Measurements from ENCODE around the gene GSTA4. TPM values are rescaled to one million over a fixed set of nuclear protein-coding genes. Genes with fewer than 3 reads are reported as not detected.
"Not testable (repeated sequence)": the region's sequence is repeated elsewhere in the genome, so short reads cannot be mapped to it uniquely, and the experiment has no call there.

GSTA4 gene
- total and polyA plus RNA-seq, 2 donors (not counting 1 experiment from before 2014, with no cell fraction given), result 51.9 to 54.0 TPM

- no peak overlapping the region for H3K4me2 ChIP-seq (ENCODE audit: extremely low read depth, insufficient read depth, low read length)
- no peaks in the 10 kb centered on the region for H3K79me2 ChIP-seq (ENCODE audit: control insufficient read depth, insufficient read depth, low read length)
- H3K36me3 ChIP-seq (ENCODE audit: control insufficient read depth, insufficient read depth, low read length), result no peaks in the 10 kb centered on the region
- H3K4me3 ChIP-seq (replicated peaks in 1 of 4; ENCODE audit: control extremely low read depth in 1 of 4, insufficient read depth in 1 of 4, low read depth in 3 of 4, low read length in 4 of 4), result no peak overlapping the region
- TF ChIP-seq EZH2 (IDR thresholded peaks at IDR 0.05; ENCODE audit: low read length, missing control alignments), result no peak
- TF ChIP-seq, protein P1, sequence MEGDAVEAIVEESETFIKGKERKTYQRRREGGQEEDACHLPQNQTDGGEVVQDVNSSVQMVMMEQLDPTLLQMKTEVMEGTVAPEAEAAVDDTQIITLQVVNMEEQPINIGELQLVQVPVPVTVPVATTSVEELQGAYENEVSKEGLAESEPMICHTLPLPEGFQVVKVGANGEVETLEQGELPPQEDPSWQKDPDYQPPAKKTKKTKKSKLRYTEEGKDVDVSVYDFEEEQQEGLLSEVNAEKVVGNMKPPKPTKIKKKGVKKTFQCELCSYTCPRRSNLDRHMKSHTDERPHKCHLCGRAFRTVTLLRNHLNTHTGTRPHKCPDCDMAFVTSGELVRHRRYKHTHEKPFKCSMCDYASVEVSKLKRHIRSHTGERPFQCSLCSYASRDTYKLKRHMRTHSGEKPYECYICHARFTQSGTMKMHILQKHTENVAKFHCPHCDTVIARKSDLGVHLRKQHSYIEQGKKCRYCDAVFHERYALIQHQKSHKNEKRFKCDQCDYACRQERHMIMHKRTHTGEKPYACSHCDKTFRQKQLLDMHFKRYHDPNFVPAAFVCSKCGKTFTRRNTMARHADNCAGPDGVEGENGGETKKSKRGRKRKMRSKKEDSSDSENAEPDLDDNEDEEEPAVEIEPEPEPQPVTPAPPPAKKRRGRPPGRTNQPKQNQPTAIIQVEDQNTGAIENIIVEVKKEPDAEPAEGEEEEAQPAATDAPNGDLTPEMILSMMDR (conservative IDR thresholded peaks at IDR 0.05 in 1 of 2, IDR thresholded peaks at IDR 0.05 in 1 of 2; ENCODE audit: low read depth in 1 of 2, low read length in 2 of 2), result no peak
- no peak overlapping the region for H3K9ac ChIP-seq (ENCODE audit: insufficient read depth, low read length)
- H3K27ac ChIP-seq (ENCODE audit: insufficient read depth, low read length), result no peak overlapping the region
- peaks cover 2% of the 10 kb centered on the region for H3K27me3 ChIP-seq (ENCODE audit: control insufficient read depth, insufficient read depth, low read length)
- no peaks in the 10 kb centered on the region for H4K20me1 ChIP-seq (ENCODE audit: control insufficient read depth, extremely low read depth, insufficient read depth, low read length)
- H2AFZ ChIP-seq (ENCODE audit: low read length), result no peak overlapping the region
- H3K4me1 ChIP-seq (ENCODE audit: control insufficient read depth, extremely low read depth, insufficient read depth, low read length), result no peaks in the 10 kb centered on the region
- no peak for DNase-seq (ENCODE audit: low read depth in 2 of 2)
- no peaks in the 10 kb centered on the region for H3K9me3 ChIP-seq (ENCODE audit: control insufficient read depth, insufficient read depth, low read depth, low read length)
These were observed 39.2 kb downstream of the GSTA4 start for GRCh38 chr6:52955871-52956270.

DNA sequence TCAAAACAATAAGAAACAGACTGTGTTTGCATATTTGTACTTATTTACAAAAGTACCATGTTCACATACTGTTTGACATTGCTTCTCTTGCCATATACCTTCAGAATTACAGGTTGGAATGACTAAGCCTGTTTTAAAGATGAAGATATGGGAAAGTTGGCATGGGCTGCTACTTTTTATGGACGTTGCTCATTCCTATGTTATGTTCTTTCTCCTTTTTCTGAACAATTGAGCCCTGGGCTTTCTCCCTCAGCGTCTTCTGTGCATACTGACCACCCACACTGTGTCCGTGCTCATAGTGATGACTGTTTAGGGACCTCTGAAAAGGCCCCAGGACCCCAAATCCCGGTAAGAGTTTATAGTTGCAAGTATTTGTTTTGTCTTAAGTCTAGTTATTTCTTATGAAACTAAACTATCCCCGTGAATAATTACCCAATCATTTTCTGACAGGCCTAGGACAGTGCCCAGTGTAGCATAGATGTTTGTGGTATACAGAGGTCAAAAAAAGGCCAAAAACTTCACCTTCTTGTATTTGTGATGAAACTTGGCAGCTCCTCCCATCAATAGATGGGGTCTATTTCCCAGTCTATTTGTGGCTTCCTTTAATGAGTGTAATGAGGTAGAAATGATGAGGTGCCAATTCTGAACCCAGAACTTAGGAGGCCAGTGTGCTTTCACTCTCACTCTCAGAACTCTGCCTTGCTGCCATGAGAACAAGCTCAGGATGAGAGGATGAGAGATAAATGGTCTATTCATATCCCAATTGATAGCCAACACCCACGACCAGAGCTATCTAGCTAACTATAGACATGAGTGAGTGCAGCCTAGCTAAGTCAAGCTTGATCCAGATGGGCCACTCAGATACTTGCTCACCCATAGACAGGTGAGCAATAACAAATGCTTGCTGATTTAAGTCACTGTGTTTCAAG lies 40.9 kb downstream of the GSTA4 start:
- Histone ChIP-seq H3K9me3 (ENCODE audit: control insufficient read depth, insufficient read depth, low read depth, low read length) (no peaks in the 10 kb centered on the region), H3K36me3 (ENCODE audit: control insufficient read depth, insufficient read depth, low read length) (no peaks in the 10 kb centered on the region), H2AFZ (ENCODE audit: low read length) (no peak overlapping the region), H3K27ac (ENCODE audit: insufficient read depth, low read length) (no peak overlapping the region), H3K4me3 (replicated peaks in 1 of 4; ENCODE audit: control extremely low read depth in 1 of 4, insufficient read depth in 1 of 4, low read depth in 3 of 4, low read length in 4 of 4) (no peak overlapping the region), H4K20me1 (ENCODE audit: control insufficient read depth, extremely low read depth, insufficient read depth, low read length) (no peaks in the 10 kb centered on the region), H3K9ac (ENCODE audit: insufficient read depth, low read length) (no peak overlapping the region), H3K27me3 (ENCODE audit: control insufficient read depth, insufficient read depth, low read length) (peaks cover 2% of the 10 kb centered on the region), H3K4me1 (ENCODE audit: control insufficient read depth, extremely low read depth, insufficient read depth, low read length) (no peaks in the 10 kb centered on the region), H3K79me2 (ENCODE audit: control insufficient read depth, insufficient read depth, low read length) (no peaks in the 10 kb centered on the region), H3K4me2 (ENCODE audit: extremely low read depth, insufficient read depth, low read length) (no peak overlapping the region)
- DNase-seq (ENCODE audit: low read depth in 2 of 2), result peak in 1 of 2 donors; percentile 25
- no peak for TF ChIP-seq EZH2 (IDR thresholded peaks at IDR 0.05; ENCODE audit: low read length, missing control alignments)
- TF ChIP-seq, protein P1 (conservative IDR thresholded peaks at IDR 0.05 in 1 of 2, IDR thresholded peaks at IDR 0.05 in 1 of 2; ENCODE audit: low read depth in 1 of 2, low read length in 2 of 2), result no peak

DNA sequence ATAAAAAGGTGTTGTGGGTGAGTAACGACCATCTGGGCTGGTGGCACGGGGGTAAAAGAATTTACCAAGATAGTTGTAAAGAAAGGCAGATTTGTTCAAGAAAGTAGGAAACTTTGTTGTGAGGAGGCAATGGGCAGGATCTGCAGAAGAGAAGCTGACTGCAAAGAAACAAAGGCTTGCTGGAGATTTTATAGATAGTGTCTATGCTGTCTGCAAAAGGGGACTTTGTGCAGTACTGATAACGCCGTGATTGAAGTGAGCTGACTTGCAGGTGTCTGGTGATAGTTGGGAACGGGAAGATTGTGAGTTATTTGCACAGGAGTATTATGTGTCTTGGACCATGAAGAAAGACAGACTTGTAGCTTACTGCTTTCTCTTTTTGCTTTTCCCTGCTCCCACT lies 48.8 kb downstream of the GSTA4 start:
- H4K20me1 ChIP-seq (ENCODE audit: control insufficient read depth, extremely low read depth, insufficient read depth, low read length), result no peaks in the 10 kb centered on the region
- no peaks in the 10 kb centered on the region for H3K79me2 ChIP-seq (ENCODE audit: control insufficient read depth, insufficient read depth, low read length)
- H3K36me3 ChIP-seq (ENCODE audit: control insufficient read depth, insufficient read depth, low read length), result no peaks in the 10 kb centered on the region
- no peak overlapping the region for H2AFZ ChIP-seq (ENCODE audit: low read length)
- no peaks in the 10 kb centered on the region for H3K9me3 ChIP-seq (ENCODE audit: control insufficient read depth, insufficient read depth, low read depth, low read length)
- DNase-seq (ENCODE audit: low read depth in 2 of 2), result no peak
- no peak for TF ChIP-seq EZH2 (IDR thresholded peaks at IDR 0.05; ENCODE audit: low read length, missing control alignments)
- TF ChIP-seq, protein P1 (conservative IDR thresholded peaks at IDR 0.05 in 1 of 2, IDR thresholded peaks at IDR 0.05 in 1 of 2; ENCODE audit: low read depth in 1 of 2, low read length in 2 of 2), result no peak
- no peak overlapping the region for H3K4me2 ChIP-seq (ENCODE audit: extremely low read depth, insufficient read depth, low read length)
- H3K27ac ChIP-seq (ENCODE audit: insufficient read depth, low read length), result no peak overlapping the region
- H3K27me3 ChIP-seq (ENCODE audit: control insufficient read depth, insufficient read depth, low read length), result peaks cover 2% of the 10 kb centered on the region
- H3K4me1 ChIP-seq (ENCODE audit: control insufficient read depth, extremely low read depth, insufficient read depth, low read length), result no peaks in the 10 kb centered on the region
- H3K9ac ChIP-seq (ENCODE audit: insufficient read depth, low read length), result no peak overlapping the region
- no peak overlapping the region for H3K4me3 ChIP-seq (replicated peaks in 1 of 4; ENCODE audit: control extremely low read depth in 1 of 4, insufficient read depth in 1 of 4, low read depth in 3 of 4, low read length in 4 of 4)

DNA sequence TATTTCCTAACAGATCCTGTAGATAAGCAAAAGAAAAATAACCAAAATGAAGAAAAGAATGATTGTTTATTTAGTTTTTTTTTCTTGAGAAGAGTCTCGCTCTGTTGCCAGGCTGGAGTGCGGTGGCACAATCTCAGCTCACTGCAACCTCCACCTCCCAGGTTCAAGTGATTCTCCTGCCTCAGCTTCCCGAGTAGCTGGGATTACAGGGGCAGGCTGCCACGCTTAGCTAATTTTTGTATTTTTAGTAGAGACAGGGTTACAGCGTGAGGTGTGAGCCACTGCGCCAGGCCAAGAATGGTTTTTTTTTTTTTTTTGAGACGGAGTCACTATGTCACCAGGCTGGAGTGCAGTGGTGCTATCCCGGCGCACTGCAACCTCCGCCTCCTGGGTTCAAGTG lies 52.3 kb downstream of the GSTA4 start:
- H3K27ac ChIP-seq (ENCODE audit: insufficient read depth, low read length); H3K4me1 ChIP-seq (ENCODE audit: control insufficient read depth, extremely low read depth, insufficient read depth, low read length); H3K4me2 ChIP-seq (ENCODE audit: extremely low read depth, insufficient read depth, low read length); H2AFZ ChIP-seq (ENCODE audit: low read length); H4K20me1 ChIP-seq (ENCODE audit: control insufficient read depth, extremely low read depth, insufficient read depth, low read length); H3K79me2 ChIP-seq (ENCODE audit: control insufficient read depth, insufficient read depth, low read length); DNase-seq (ENCODE audit: low read depth in 2 of 2); H3K9me3 ChIP-seq (ENCODE audit: control insufficient read depth, insufficient read depth, low read depth, low read length); H3K4me3 ChIP-seq (replicated peaks in 1 of 4; ENCODE audit: control extremely low read depth in 1 of 4, insufficient read depth in 1 of 4, low read depth in 3 of 4, low read length in 4 of 4); H3K27me3 ChIP-seq (ENCODE audit: control insufficient read depth, insufficient read depth, low read length); H3K36me3 ChIP-seq (ENCODE audit: control insufficient read depth, insufficient read depth, low read length); H3K9ac ChIP-seq (ENCODE audit: insufficient read depth, low read length): not testable (repeated sequence)
